NCI-H2107 (cell line): ENCODE data around the gene ROM1.

Experiments
- DNase-seq: peaks from one replicate; lab custom pipeline; 2025; lab: John Stamatoyannopoulos, UW

ROM1 gene

GRCh38 chr11:62588966-62589637 lies 24.0 kb upstream of the ROM1 start:
- no peak for DNase-seq

GRCh38 chr11:62591448-62592145 lies 21.5 kb upstream of the ROM1 start, which contains the start of gene TUT1:
TUT1 (minus strand) TSS chr11:62591523; CDS start chr11:62591485, 38 bp downstream.
- DNase-seq = peak; percentile 98

- DNase-seq = no peak
Observed at GRCh38 chr11:62592146-62592815, 20.8 kb upstream of the ROM1 start.

- DNase-seq = no peak
Observed at GRCh38 chr11:62592989-62593421, 20.1 kb upstream of the ROM1 start.

- no peak for DNase-seq
Observed at GRCh38 chr11:62593434-62594044, 19.5 kb upstream of the ROM1 start.

- no peak for DNase-seq
Observed at GRCh38 chr11:62595124-62595523, 17.9 kb upstream of the ROM1 start.

GRCh38 chr11:62599069-62599696 lies 13.9 kb upstream of the ROM1 start:
- DNase-seq = peak; percentile 66

- DNase-seq = no peak
Observed at GRCh38 chr11:62599901-62600300, 13.2 kb upstream of the ROM1 start.

GRCh38 chr11:62600367-62601121 lies 12.5 kb upstream of the ROM1 start:
- no peak for DNase-seq

- no peak for DNase-seq
Observed at GRCh38 chr11:62601122-62601371, 12.0 kb upstream of the ROM1 start.

- DNase-seq = peak; percentile 89
Observed at GRCh38 chr11:62601372-62602140, 11.5 kb upstream of the ROM1 start, which contains the start of gene MTA2. MTA2 (minus strand) TSS chr11:62601865; CDS start chr11:62601450, 415 bp downstream.

- no peak for DNase-seq
Observed at GRCh38 chr11:62602141-62603071, 10.7 kb upstream of the ROM1 start.

- no peak for DNase-seq
Observed at GRCh38 chr11:62603072-62603408, 10.0 kb upstream of the ROM1 start.

- DNase-seq = no peak
Observed at GRCh38 chr11:62603776-62604299, 9.2 kb upstream of the ROM1 start.

- DNase-seq = no peak
Observed at GRCh38 chr11:62604460-62605120, 8.5 kb upstream of the ROM1 start.

GRCh38 chr11:62605467-62605866 lies 7.6 kb upstream of the ROM1 start:
- DNase-seq = no peak

- DNase-seq = no peak
Observed at GRCh38 chr11:62605902-62606301, 7.2 kb upstream of the ROM1 start.

- no peak for DNase-seq
Observed at GRCh38 chr11:62607714-62608113, 5.3 kb upstream of the ROM1 start.

GRCh38 chr11:62608776-62609175 lies 4.3 kb upstream of the ROM1 start:
- no peak for DNase-seq
